Stomach smooth muscle (tissue), 2 donors: ENCODE measurements around the gene SH3RF3.

Experiments
- H3K27ac ChIP-seq: one replicate; pipeline ENCODE4 v1.7.0; 2013; ENCODE audit warnings: mild to moderate bottlenecking, low read length, inconsistent platforms
- H3K27me3 ChIP-seq, 2 donors: one replicate each; pipeline ENCODE4 v1.7.0; 2013; ENCODE audit warnings: low read length in 2 of 2; ENCODE audit not compliant: insufficient read depth in 2 of 2, control insufficient read depth in 1 of 2
- H3K36me3 ChIP-seq, 2 donors: one replicate each; pipeline ENCODE4 v1.7.0; 2013; ENCODE audit warnings: low read length in 2 of 2; ENCODE audit not compliant: control insufficient read depth in 2 of 2, insufficient read depth in 2 of 2
- H3K4me1 ChIP-seq: one replicate; pipeline ENCODE4 v1.7.0; 2013; ENCODE audit warnings: low read length; ENCODE audit not compliant: control insufficient read depth, insufficient read depth
- H3K4me3 ChIP-seq, 2 donors: one replicate each; pipeline ENCODE4 v1.7.0; 2013; ENCODE audit warnings: low read length in 2 of 2
- H3K9ac ChIP-seq, 2 donors: one replicate each; pipeline ENCODE4 v1.7.0; 2013; ENCODE audit warnings: low read length in 2 of 2, mild to moderate bottlenecking in 1 of 2
- H3K9me3 ChIP-seq, 2 donors: one replicate each; pipeline ENCODE4 v1.7.0; 2013; ENCODE audit warnings: low read length in 2 of 2; ENCODE audit not compliant: control insufficient read depth in 2 of 2
- donor health status: healthy.
- donor health status: Pancreatic carcinoma.

The SH3RF3 gene

GRCh38 chr2:109289504-109290222 is 160.7 kb downstream of the SH3RF3 start:
- Histone ChIP-seq H3K9me3 (no peaks in the 10 kb centered on the region), H3K27me3 (no peaks in the 10 kb centered on the region), H3K9ac (no peak overlapping the region), H3K36me3 (no peaks in the 10 kb centered on the region), H3K4me1 (peaks cover 22% of the 10 kb centered on the region), H3K4me3 (no peak overlapping the region), H3K27ac (no peak overlapping the region)

- H3K36me3 ChIP-seq = no peaks in the 10 kb centered on the region
- no peak overlapping the region for H3K9ac ChIP-seq
- H3K9me3 ChIP-seq = no peaks in the 10 kb centered on the region
- peaks cover 10% of the 10 kb centered on the region for H3K4me1 ChIP-seq
- no peak overlapping the region for H3K27ac ChIP-seq
- H3K4me3 ChIP-seq = no peak overlapping the region
- H3K27me3 ChIP-seq = no peaks in the 10 kb centered on the region
Observed at GRCh38 chr2:109290887-109291643, 162.1 kb downstream of the SH3RF3 start.

GRCh38 chr2:109292386-109292785 is 163.4 kb downstream of the SH3RF3 start:
- no peak overlapping the region for H3K9ac ChIP-seq
- H3K27ac ChIP-seq = no peak overlapping the region
- no peak overlapping the region for H3K4me3 ChIP-seq
- H3K27me3 ChIP-seq = no peaks in the 10 kb centered on the region
- no peaks in the 10 kb centered on the region for H3K9me3 ChIP-seq
- H3K4me1 ChIP-seq = peaks cover 8% of the 10 kb centered on the region
- H3K36me3 ChIP-seq = no peaks in the 10 kb centered on the region

GRCh38 chr2:109293663-109294062 is 164.7 kb downstream of the SH3RF3 start:
- Histone ChIP-seq H3K9me3 (no peaks in the 10 kb centered on the region), H3K4me1 (peaks cover 8% of the 10 kb centered on the region), H3K27me3 (no peaks in the 10 kb centered on the region), H3K4me3 (no peak overlapping the region), H3K9ac (no peak overlapping the region), H3K27ac (no peak overlapping the region), H3K36me3 (no peaks in the 10 kb centered on the region)

- no peaks in the 10 kb centered on the region for H3K9me3 ChIP-seq
- peaks cover 8% of the 10 kb centered on the region for H3K4me1 ChIP-seq
- H3K27ac ChIP-seq = no peak overlapping the region
- no peaks in the 10 kb centered on the region for H3K36me3 ChIP-seq
- H3K27me3 ChIP-seq = no peaks in the 10 kb centered on the region
- no peak overlapping the region for H3K4me3 ChIP-seq
- no peak overlapping the region for H3K9ac ChIP-seq
Observed at GRCh38 chr2:109294523-109294922, 165.5 kb downstream of the SH3RF3 start.

GRCh38 chr2:109295070-109295780 is 166.2 kb downstream of the SH3RF3 start:
- Histone ChIP-seq H3K36me3 (no peaks in the 10 kb centered on the region), H3K27ac (no peak overlapping the region), H3K4me1 (peaks cover 8% of the 10 kb centered on the region), H3K9me3 (no peaks in the 10 kb centered on the region), H3K9ac (no peak overlapping the region), H3K27me3 (no peaks in the 10 kb centered on the region), H3K4me3 (no peak overlapping the region)

GRCh38 chr2:109295781-109296117 is 166.7 kb downstream of the SH3RF3 start:
- H3K27me3 ChIP-seq = no peaks in the 10 kb centered on the region
- H3K4me3 ChIP-seq = no peak overlapping the region
- no peak overlapping the region for H3K27ac ChIP-seq
- no peak overlapping the region for H3K9ac ChIP-seq
- H3K4me1 ChIP-seq = peaks cover 11% of the 10 kb centered on the region
- no peaks in the 10 kb centered on the region for H3K36me3 ChIP-seq
- H3K9me3 ChIP-seq = no peaks in the 10 kb centered on the region

- no peak overlapping the region for H3K9ac ChIP-seq
- peaks cover 6% of the 10 kb centered on the region for H3K4me1 ChIP-seq
- no peaks in the 10 kb centered on the region for H3K27me3 ChIP-seq
- H3K27ac ChIP-seq = no peak overlapping the region
- no peaks in the 10 kb centered on the region for H3K9me3 ChIP-seq
- no peaks in the 10 kb centered on the region for H3K36me3 ChIP-seq
- H3K4me3 ChIP-seq = no peak overlapping the region
Observed at GRCh38 chr2:109297566-109298490, 168.8 kb downstream of the SH3RF3 start.

- Histone ChIP-seq H3K4me1 (peaks cover 3% of the 10 kb centered on the region), H3K4me3 (no peak overlapping the region), H3K9me3 (no peaks in the 10 kb centered on the region), H3K27ac (no peak overlapping the region), H3K36me3 (no peaks in the 10 kb centered on the region), H3K9ac (no peak overlapping the region), H3K27me3 (no peaks in the 10 kb centered on the region)
Observed at GRCh38 chr2:109298851-109299250, 169.8 kb downstream of the SH3RF3 start.

GRCh38 chr2:109299536-109299935 is 170.5 kb downstream of the SH3RF3 start:
- Histone ChIP-seq H3K4me3 (no peak overlapping the region), H3K4me1 (peaks cover 3% of the 10 kb centered on the region), H3K36me3 (no peaks in the 10 kb centered on the region), H3K9ac (no peak overlapping the region), H3K27me3 (no peaks in the 10 kb centered on the region), H3K27ac (no peak overlapping the region), H3K9me3 (no peaks in the 10 kb centered on the region)
